Activated T-cell treated with anti-CD3 and anti-CD28 coated beads for 4 hours (primary cell): ENCODE results near the gene NKX6-1.

ENCODE experiments used
- DNase-seq: peaks from one replicate; pipeline ENCODE4 v3.0.0-alpha.2; 2020

NKX6-1 gene

GRCh38 chr4:84498935-84499623 is at the start of gene NKX6-1:
TSS of gene NKX6-1 (minus strand) at chr4:84499292. CDS start at chr4:84498228, 1,064 bp downstream.
- DNase-seq, result no peak

DNA sequence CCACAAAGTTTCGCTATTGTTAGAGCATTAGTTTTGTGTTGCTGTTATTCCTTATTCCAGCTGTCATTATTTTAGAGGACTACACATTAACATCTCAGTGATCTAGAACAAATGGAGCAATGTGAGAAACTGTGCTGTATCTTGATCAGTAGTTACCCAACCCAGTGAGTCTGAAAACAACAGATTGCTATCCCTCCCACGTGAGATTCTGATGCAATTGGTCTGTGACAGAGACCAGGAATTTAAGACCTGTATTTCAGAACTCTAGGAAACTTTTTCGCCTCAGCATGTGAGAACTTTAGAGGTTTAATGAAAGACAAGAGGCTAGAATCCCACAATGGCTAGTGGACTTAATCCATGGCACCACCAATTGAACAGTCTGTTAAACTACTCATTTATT is 48.1 kb upstream of the NKX6-1 start:
- no peak for DNase-seq

GRCh38 chr4:84545093-84545492 is 46.0 kb upstream of the NKX6-1 start:
- DNase-seq, result no peak

DNA sequence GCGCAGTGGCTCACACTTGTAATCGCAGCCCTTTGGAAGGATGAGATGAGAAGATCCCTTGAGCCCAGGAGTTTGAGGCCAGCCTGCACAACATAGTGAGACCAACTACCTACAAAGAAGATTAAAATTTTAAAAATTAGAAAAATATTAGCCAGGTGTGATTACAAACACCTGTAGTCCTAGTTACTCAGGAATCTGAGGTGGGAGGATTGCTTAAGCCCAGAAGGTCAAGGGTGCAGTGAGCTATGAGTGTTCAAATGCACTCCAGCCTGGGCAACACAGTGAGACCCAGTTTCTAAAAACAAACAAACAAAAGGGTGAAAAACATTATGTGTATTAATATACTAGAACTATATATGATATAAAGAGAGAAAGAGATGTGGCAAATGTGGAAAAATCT is 36.8 kb upstream of the NKX6-1 start:
- no peak for DNase-seq

- DNase-seq, result no peak
These were observed 32.6 kb upstream of the NKX6-1 start for GRCh38 chr4:84531689-84532088.

DNA sequence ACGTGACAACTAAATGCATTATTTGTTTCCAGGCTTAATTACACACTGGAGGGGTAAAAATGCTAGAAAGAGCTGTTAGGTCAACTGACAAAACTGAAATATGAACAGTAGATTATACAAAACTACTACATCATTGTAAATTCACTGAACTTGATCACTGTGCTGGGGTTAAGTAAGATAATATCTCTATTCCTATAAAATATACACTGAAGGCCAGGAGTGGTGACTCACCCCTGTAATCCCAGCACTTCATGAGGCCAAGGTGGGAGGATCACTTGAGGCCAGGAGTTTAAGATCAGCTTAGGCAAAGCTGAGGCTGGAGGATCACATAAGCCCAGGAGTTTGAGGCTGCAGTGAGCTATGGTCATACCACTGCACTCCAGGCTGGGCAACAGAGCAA is 31.8 kb upstream of the NKX6-1 start:
- no peak for DNase-seq

DNA sequence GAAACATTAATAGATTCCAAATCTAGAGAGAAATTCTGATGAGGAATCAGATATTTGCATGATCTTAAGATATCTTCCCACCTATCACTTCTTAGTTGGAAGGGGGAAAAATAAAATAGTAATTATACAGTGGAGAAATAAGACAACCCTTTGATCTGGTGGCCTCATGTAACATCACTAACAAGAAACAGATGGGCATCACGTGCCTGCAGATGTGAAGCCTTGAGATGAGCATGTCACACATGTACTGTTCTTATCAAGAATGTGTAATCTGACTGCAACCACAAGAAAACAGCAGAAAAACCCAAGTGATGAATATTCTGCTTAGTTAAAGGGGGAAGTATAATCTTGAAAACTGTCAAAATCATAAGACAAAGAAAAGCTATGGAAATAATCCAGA is 31.4 kb upstream of the NKX6-1 start:
- no peak for DNase-seq

- no peak for DNase-seq
These were observed 30.2 kb upstream of the NKX6-1 start for GRCh38 chr4:84529169-84529751.

GRCh38 chr4:84527391-84527790 is 28.3 kb upstream of the NKX6-1 start:
- no peak for DNase-seq

DNA sequence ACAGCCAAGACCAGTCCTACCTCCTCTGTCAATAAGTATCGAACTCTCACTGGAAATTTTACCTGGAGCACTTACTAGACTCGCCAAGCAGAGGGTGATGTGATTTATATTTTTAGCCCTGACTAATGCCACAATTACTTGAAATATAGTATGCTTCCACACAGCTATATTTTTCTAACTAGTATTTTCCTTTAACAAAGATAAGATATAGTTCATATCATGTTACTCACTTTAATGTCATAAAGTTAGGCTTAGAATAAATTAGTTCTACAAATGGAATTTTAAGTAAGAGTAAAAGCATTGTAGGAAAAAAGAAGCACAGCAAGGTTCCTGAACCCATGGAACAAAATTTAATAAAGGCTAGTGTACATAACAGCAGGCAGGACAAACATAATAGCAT is 16.0 kb upstream of the NKX6-1 start:
- DNase-seq, result no peak

DNA sequence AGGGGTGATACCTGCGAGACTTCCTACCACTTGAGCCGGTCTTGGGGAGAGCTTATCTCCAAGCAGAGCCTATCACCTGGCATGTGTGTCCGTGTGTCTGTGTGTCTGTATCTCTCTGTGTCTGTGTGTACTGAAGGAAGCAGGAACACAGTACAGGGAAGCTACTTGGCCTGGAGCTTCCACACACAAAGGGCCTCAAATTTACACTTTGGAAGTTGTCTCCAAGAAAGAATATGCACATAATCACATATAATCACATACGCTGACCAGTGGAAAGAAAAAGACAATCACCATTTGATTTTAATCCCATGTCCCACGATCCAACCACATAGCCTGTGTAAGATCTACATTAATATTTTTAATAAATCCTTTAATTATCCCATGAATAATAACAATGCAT is 13.2 kb upstream of the NKX6-1 start:
- no peak for DNase-seq

GRCh38 chr4:84511703-84512102 is 12.6 kb upstream of the NKX6-1 start:
- DNase-seq, result no peak

GRCh38 chr4:84507941-84508340 is 8.8 kb upstream of the NKX6-1 start:
- no peak for DNase-seq

- no peak for DNase-seq
These were observed 5.7 kb upstream of the NKX6-1 start for GRCh38 chr4:84504821-84505220.

DNA sequence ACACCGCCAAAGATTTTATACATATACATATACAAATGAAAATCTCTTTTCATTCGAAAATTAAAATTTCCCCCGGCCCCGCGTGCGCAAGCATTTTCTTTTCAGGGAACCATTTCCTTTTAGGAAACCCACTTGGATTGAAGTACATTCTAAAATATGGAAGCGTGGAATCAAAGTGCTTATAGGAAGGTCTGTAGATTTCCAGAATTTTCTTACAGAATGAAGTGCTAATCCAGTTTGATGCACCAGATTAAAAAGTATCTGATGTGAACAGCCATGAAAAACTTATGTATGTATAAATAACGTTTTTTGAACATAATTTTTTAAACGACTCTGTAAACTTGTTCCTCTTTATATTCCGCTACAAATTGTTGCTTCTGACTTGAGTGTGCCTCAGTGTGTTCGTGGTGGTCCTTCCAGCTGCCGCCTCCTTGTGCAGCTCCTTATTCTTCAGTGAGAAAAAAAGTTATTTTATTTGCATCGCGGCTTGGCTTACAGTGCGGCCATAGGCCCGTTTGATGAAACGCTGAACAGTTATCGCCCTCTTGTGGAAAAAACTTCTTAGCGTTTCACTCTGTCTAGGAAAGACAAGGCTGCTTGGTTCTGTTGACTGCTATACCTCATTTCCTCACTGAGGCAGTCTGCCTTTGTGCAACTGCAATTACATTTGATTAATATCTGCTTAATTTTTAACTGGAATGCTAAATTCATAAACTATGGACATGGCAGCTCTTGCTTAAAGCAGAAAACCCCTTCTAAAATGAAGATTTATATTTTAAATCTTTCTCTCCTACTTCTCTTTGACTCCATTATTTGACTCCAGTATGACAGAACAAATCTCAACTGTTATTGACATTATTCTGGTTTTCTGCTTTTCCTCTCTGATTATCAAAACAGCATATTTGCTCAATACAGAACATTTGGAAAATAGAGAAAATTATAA is 4.7 kb upstream of the NKX6-1 start:
- no peak for DNase-seq

GRCh38 chr4:84502955-84503373 is 3.9 kb upstream of the NKX6-1 start:
- no peak for DNase-seq

GRCh38 chr4:84502333-84502954 is 3.4 kb upstream of the NKX6-1 start:
- DNase-seq, result no peak

DNA sequence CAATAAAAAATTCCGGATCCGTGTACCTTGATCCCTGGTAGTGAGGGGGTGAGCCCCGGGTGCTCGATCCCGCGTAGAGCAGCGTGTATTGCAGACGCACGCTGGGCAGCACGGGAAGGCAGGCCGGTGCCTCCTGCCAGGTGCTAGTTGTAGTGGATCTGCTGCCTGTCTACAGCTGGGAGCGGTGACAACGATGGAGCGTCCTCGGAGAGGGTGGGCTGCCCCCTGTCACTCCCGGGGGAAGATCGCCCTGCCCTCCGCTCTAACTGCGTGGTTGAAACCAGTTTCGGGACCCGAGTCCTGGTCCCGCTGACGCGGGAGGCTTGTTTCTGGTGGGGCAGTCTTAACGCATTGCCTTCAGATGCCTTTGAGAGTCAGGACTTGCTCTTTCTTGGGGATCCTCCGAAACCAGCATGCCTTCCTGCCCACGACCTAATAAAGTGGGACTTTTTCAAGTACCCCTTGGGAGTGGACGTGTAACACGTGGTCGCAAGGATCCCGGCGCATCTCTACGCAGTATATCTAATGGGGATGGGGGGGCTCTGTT is 2.7 kb upstream of the NKX6-1 start:
- DNase-seq, result no peak

- no peak for DNase-seq
These were observed 2.1 kb upstream of the NKX6-1 start for GRCh38 chr4:84501202-84501503.

- no peak for DNase-seq
These were observed 1.5 kb upstream of the NKX6-1 start for GRCh38 chr4:84500386-84501201.

GRCh38 chr4:84499624-84499982 is 511 bp upstream of the NKX6-1 start:
- no peak for DNase-seq

- DNase-seq, result no peak
These were observed 723 bp downstream of the NKX6-1 start for GRCh38 chr4:84498203-84498934.
